NCI-H2171 (cell line): ENCODE data around the gene NVL.

Experiments
- DNase-seq: peaks from one replicate; lab custom pipeline; 2025; lab: John Stamatoyannopoulos, UW

Gene NVL

DNA sequence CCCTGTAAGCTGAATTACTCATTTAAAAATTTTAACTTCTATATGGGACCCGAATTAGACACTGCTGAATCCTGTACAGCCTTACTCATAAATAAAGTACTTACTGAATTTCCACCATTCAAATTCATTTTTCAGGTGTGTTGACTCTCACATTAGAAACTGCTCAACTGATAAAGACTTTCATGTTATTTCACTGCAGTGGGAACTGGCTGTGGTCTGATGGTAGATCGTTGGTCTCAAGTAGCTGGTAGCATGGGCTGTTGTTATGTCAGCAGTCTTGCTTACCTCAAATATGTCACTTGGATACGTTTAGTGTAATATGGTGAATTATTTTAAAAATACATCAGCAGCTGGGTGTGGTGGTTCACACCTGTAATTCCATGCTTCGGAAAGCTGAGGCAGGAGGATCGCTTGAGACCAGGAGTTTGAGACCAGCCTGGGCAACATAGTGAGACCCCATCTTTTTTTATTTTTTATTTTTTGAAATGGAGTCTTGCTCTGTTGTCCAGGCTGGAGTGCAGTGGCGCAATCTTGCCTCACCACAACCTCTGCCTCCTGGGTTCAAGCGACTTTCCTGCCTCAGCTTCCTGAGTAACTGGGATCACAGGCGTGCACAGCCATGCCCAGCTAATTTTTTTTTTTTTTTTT, 136.5 kb downstream of the NVL start:
- no peak for DNase-seq

DNA sequence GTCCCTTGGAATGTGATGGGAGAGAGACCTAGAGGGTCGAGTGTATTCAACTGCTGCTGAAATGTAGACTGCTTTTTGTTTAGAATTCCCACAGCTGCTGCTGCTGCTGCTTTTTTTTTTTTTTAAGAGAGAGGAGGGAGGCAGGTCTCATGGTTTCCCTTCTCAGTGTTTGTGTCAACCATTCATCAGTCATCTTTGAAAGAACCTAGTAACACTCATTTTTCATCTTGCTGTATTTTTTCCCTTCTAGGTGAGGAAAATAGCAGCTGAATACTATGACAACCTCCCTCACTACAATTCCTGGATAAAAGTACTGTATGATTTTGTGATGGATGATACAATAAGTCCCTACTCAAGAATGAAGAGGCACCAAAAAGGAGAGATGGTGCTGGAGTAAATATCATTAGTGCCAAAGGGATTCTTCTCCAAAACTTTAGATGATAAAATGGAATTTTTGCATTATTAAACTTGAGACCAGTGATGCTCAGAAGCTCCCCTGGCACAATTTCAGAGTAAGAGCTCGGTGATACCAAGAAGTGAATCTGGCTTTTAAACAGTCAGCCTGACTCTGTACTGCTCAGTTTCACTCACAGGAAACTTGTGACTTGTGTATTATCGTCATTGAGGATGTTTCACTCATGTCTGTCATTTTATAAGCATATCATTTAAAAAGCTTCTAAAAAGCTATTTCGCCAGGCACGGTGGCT, 137.7 kb downstream of the NVL start:
- DNase-seq = no peak

DNA sequence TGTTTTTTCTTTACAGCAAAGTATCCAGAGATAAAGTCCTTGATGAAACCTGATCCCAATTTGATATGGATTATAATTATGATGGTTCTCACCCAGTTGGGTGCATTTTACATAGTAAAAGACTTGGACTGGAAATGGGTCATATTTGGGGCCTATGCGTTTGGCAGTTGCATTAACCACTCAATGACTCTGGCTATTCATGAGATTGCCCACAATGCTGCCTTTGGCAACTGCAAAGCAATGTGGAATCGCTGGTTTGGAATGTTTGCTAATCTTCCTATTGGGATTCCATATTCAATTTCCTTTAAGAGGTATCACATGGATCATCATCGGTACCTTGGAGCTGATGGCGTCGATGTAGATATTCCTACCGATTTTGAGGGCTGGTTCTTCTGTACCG, 140.4 kb downstream of the NVL start:
- no peak for DNase-seq

DNA sequence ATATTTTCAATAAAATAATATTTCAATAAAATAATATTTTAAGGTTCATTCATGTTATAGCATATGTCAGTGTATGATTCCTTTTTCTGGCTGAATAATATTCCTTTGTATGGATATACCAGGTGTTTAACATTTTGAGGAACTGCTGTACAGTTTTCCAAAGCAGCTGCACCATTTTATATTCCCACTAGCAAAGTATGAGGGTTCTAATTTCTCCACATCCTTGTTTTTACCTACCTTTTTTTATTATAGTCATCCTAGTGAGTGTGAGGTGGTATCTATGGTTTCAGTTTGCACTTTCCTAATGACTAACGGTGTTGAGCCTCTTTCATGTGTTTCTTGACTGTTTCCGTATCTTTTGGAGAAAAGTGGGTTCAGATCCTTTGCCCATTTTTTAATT, 141.7 kb downstream of the NVL start:
- no peak for DNase-seq

DNA sequence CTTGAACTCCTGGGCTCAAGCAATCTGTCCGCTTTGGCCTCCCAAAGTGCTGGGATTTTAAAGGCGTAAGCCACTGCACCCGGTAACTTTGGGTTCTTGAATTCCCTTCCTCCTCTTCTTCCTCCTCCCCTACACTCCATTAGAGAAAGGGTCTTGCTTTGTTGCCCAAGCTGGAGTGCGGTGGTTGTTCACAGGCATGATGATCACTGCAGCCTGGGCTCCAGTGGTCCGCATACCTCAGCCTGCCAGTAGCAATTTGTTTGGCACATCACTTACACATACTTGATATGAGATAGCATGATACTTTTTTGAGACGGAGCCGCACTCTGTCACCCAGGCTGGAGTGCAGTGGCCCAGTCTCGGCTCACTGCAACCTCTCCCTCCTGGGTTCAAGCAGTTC, 144.8 kb downstream of the NVL start:
- DNase-seq = no peak

DNA sequence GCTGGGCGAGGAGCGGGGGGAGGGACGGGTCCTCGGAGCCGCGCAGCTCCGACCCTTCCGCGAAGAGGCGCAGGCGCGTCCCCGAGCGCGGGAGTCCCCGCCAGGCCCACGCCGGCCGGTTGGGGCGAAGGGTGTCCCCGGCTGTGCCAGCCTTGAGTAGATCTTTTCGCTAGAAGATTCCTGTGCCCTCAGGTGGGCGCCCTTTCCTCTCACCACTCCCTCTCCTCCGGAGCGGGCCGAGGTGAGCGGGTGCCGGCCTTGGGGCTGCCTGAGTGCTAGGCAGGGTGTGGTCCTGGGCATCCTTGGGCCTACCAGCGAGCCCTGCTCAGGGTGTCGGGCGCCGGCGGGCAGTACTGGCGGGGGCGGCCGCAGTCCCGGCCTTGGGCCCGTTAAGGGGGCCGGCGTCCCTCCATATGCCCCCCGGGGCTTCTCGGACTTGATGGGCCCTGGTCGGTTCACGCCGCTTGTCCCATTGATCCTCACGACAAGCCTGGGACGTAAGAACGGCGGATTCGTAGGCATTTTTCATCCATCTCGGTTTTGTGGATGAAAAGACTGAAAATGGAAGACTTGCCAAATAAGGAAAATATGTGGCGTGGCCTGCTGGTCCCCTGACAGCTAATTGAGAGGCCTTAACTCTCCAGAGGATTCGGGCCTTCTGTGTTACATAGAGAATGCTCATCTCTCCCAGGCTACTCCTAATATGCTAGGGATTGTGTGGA, 146.2 kb downstream of the NVL start:
- DNase-seq = peak; percentile 82

DNA sequence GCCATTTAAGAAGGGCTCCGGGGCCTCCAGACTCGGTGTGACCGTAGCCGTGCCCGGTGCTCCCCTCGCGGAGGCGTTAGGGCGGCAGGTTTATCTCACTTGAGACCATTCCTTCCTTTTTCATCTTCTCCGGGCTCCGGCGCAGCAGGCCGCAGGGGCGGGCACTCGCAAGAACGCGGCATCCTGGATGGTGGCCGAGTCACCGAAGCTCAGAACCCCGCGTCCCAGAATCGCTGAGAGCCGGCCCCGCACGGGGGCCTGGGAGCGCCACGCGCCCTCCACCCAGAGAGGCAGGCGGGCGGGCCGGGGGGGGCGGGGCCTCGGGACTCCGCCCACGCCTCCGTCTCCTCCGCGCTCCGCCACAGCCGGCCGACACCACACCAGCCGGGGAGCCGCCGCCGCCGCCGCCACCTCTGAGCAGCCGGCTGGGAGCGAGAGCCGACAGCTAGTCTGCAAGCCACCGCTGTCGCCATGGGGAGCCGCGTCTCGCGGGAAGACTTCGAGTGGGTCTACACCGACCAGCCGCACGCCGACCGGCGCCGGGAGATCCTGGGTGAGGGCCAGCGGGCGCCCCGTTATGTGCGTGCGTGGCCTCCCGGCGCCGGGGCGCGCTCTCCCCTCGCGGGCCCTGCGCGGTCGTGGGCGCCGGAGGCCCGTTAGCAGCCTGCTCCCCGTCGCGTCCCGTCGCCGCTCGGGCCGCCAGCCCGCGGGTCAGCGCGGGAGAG, 146.9 kb downstream of the NVL start, which contains the start of gene DEGS1:
Gene DEGS1 (plus strand): TSS at position 375 of the 725 bp plus-strand sequence. CDS start 97 bp downstream, at position 472.
- peak; percentile 86 for DNase-seq

DNA sequence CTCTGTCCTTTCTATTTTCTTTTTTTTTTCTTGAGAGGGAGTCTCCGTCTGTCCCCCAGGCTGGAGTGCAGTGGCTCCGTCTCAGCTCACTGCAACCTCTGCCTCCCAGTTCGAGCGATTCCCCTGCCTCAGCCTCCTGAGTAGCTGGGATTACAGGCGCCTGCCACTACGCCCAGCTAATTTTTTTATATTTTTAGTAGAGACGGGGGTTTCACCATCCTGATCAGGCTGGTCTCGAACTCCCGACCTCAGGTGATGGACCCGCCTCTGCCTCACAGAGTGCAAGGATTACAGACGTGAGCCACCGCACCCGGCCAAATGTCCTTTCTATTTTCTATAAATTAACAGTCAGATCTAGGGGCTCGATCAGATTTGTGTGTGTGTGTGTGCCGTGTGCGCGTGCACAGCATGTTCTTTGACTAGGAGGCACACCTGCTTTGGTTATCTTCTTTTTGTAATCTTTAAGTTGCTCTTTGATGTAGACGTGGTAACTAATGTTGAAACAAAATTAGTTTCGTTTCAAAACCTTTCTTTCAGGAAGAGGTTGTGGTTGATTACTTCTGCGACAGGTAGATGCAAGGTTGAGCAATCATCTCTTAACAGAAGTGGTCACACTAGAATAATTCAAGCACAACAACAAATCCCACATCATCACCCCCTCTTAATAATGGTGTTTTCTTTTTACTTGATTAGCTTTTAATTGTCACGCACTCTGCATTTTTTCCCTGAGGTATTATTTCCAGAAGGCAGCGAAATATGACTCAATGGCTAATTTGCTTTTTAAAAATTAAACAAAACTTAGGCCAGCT, 147.7 kb downstream of the NVL start:
- peak; percentile 44 for DNase-seq

DNA sequence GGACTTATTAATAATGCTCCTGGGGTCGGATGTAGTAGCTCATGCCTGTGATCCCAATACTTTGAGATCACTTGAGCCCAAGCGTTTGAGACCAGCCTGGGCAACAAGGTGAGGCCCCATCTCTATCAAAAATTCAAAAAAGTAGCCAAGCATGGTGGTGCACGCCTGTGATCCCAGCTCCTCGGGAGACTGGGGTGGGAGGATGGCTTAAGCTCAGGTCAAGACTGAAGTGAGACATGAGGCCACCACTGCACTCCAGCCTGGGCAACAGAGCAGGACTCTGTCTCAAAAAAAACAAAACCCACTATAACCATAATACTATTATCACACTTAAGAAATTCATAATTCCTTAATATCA, 148.5 kb downstream of the NVL start:
- no peak for DNase-seq

DNA sequence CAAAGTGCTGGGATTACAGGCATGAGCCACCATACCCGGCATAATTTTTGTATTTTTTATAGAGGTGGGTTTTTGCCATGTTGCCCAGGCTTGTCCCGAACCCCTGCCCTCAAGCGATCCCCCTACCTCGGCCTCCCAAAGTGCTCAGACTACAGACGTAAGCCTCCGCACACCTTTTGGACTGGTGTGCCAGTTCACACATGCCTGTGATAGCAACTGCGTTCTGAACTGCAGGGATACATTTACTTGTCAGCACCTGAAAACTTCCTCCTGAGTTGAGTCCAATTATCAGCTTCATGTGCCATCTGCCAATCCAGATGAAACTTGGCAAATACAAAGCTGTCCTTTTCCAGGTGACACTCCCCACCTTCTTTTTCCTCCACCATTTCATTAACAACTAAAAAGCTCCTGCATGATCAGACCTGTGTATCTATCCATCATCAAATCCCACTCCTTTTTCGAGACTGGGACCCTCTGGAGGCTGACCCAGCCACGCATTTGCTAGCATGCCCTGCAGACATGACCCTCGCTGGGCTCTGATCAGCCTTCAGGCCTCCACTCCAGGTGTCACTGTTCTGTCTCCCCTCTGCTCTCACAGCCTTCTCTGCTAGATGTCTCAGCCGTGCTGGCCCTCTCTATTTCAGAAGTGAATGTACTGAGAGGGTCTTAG, 149.1 kb downstream of the NVL start:
- DNase-seq = peak; percentile 68

DNA sequence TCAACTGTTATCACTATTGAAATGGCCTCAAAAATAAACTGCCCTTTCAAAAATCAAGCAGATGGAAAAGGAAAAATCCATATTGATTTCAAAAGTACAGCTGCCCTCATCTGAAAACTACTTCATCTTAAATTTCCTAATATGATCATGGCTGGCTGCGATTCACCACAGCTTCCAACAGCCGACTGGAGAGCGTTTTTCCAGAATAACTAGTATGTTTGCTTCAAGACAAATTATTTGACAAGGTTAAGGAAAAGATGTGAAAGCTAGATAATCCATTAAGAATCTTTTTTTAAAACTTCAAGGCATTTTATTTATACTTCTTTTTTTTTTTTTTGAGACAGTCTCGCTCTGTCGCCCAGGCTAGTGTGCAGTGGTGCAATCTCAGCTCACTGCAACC, 151.1 kb downstream of the NVL start:
- DNase-seq = no peak

DNA sequence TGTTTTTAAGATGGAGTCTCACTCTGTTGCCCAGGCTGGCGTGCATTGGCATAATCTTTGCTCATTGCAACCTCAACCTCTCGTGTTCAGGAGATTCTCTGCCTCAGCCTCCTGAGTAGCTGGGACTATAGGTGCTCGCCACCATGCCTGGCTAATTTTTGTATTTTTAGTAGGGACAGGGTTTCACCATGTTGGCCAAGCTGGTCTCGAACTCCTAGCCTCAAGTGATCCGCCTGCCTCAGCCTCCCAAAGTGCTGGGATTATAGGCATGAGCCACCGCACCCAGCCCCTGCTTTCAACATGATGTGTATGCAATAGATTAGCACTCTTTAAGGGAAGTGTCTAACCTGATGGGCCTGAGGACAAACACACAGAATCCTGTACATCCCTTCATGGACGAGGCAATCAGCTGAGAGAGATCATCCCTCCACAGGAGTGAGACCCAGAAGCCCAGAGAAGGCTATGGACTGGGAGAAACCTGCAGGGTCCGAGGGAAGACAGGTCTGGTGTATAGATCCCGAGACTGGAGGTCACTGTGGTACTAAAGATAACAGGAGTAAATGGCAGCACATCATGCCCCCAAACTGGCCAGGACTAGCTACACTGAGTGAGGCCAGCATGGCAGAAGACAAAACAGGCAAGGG, 152.5 kb downstream of the NVL start:
- no peak for DNase-seq
